Muscle of leg (tissue), 11 donors: ENCODE data around the gene ANKRD65. TPM values are rescaled to one million over a fixed set of nuclear protein-coding genes. Genes with fewer than 3 reads are reported as not detected.
A peak's percentile ranks its signal among the peaks of the same experiment; 100 is the strongest.
"Not testable (repeated sequence)": the region's sequence is repeated elsewhere in the genome, so short reads cannot be mapped to it uniquely, and the experiment has no call there.

Source experiments
- DNase-seq: peaks from one replicate; pipeline ENCODE4 v3.0.0; 2013
- H3K27ac ChIP-seq: one replicate; pipeline ENCODE4 v1.5.1; 2013; ENCODE audit warnings: mild to moderate bottlenecking, low read length, control low read depth
- H3K27me3 ChIP-seq: one replicate; pipeline ENCODE4 v1.6.1; 2013; ENCODE audit warnings: low read length; ENCODE audit not compliant: control insufficient read depth, insufficient read depth
- H3K36me3 ChIP-seq: one replicate; pipeline ENCODE4 v1.6.1; 2013; ENCODE audit warnings: low read length; ENCODE audit not compliant: control insufficient read depth, insufficient read depth
- H3K4me1 ChIP-seq: one replicate; pipeline ENCODE4 v1.6.1; 2013; ENCODE audit warnings: low read length; ENCODE audit not compliant: control insufficient read depth, insufficient read depth
- H3K4me3 ChIP-seq: one replicate; pipeline ENCODE4 v1.5.1; 2013; ENCODE audit warnings: low read length, control low read depth
- H3K9me3 ChIP-seq: replicated peaks from 2 replicates; pipeline ENCODE4 v1.6.1; 2013; ENCODE audit warnings: low read depth, low read length; ENCODE audit not compliant: control insufficient read depth
- WGBS: methylation state at CpG from one replicate; pipeline ENCODE4 v1.1.5; 2013; ENCODE audit warnings: missing lambda C conversion rate; ENCODE audit not compliant: insufficient coverage; 5-methylcytosine and 5-hydroxymethylcytosine counted together
- polyA plus RNA-seq, 8 donors: library from polyadenylated mRNA; unstranded; fragments of 120-200 nt; gene quantifications; one replicate each; pipeline versions ENCODE4 v1.2.1 to v1.2.3, GENCODE V29; 2013; ENCODE audit warnings: inconsistent platforms in 1 of 8, low replicate concordance in 1 of 8; ENCODE audit not compliant: insufficient read length in 8 of 8, insufficient read depth in 1 of 8
- total RNA-seq: library from RNA; stranded (reverse); fragments of 120-200 nt; gene quantifications from one replicate; pipeline ENCODE4 v1.2.4, GENCODE V29; 2013

Gene ANKRD65
- total and polyA plus RNA-seq, 9 donors, result 10.6 to 24.1 (median 16.2) TPM

DNA sequence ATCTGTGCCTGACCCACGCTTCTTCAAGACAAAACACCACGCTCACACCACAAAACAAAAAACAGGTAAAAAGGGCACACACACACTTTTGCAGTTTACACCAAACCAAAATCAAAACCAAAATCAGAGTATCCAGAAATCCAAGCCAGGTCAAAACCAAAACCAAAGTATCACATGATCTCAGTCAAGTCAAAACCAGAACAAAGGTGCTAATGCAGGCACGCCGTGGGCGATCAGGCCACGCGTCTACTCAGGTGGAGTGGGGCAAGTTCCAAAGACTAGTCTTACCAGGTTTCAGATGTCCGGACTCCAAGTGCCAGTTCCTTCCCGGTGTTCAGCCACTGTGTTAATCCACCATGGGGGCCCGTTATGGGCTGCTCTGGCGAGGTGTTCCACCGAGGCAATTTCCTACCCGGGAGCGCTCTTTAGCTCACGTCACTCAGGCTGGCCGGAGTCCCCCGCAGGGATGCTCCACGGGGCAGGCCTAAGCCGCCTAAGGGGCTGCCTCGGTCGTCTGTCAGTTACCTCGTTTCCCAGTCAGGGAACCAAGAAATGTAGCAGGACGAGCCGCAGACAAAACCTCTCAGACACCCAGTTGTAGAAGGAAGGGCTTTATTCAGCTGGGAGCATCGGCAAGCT is 3.1 kb downstream of the ANKRD65 start:
- WGBS, result 75% methylated on average over 17 of the region's 25 CpGs

DNA sequence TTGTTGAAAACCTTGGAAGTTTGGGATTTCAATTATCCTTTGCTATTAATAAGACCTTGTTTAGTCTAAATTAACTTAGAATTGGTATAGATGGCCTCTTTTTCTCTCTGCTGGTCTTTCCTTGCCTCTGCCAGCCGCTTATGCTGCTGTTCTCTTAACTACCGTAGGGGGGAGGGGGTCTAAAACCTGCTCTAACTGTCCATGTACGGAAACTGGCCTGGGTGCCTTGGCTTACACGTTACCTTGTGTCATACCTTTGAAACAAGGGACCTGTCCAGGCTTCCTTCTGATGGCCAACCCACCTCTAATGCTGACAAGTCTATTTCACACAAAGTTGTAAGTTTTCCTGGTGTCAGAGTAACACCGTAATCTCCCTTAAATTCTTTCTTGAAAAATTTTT is 3.7 kb downstream of the ANKRD65 start:
- H3K4me1 ChIP-seq, result peaks cover 34% of the 10 kb centered on the region
- not testable (repeated sequence) for H3K36me3 ChIP-seq, H3K27me3 ChIP-seq, H3K9me3 ChIP-seq, H3K27ac ChIP-seq, DNase-seq, H3K4me3 ChIP-seq
- 63% methylated on average over 2 of the region's 5 CpGs for WGBS

More for the DNA sequence above, 3.1 kb downstream of the ANKRD65 start:
- DNase-seq, H3K27me3 ChIP-seq, H3K9me3 ChIP-seq, H3K4me3 ChIP-seq, H3K27ac ChIP-seq, H3K36me3 ChIP-seq: not testable (repeated sequence)
- H3K4me1 ChIP-seq, result peaks cover 39% of the 10 kb centered on the region

GRCh38 chr1:1415751-1416150 is 5.3 kb downstream of the ANKRD65 start:
- Histone ChIP-seq H3K9me3 (no peaks in the 10 kb centered on the region), H3K27ac (no peak overlapping the region), H3K4me1 (peaks cover 19% of the 10 kb centered on the region), H3K4me3 (no peak overlapping the region), H3K36me3 (peaks cover 7% of the 10 kb centered on the region), H3K27me3 (no peaks in the 10 kb centered on the region)
- no peak for DNase-seq
- WGBS, result 70% methylated on average over 8 of the region's 13 CpGs

- not testable (repeated sequence) for H3K27ac ChIP-seq, DNase-seq, H3K4me1 ChIP-seq, H3K27me3 ChIP-seq, H3K9me3 ChIP-seq, H3K4me3 ChIP-seq
- H3K36me3 ChIP-seq, result peaks cover 16% of the 10 kb centered on the region
- WGBS, result 86% methylated on average over 6 of the region's 11 CpGs
Observed at GRCh38 chr1:1412311-1412902, 8.7 kb downstream of the ANKRD65 start.

GRCh38 chr1:1411626-1412025 is 9.4 kb downstream of the ANKRD65 start:
- DNase-seq, result no peak
- Histone ChIP-seq H3K4me1 (peaks cover 10% of the 10 kb centered on the region), H3K36me3 (peaks cover 16% of the 10 kb centered on the region), H3K27ac (no peak overlapping the region), H3K27me3 (no peaks in the 10 kb centered on the region), H3K9me3 (no peaks in the 10 kb centered on the region), H3K4me3 (no peak overlapping the region)
- 96% methylated on average over 9 of the region's 13 CpGs for WGBS

GRCh38 chr1:1410238-1410637 is 10.8 kb downstream of the ANKRD65 start:
- 60% methylated on average over 1 of the region's 8 CpGs for WGBS
- not testable (repeated sequence) for DNase-seq

DNA sequence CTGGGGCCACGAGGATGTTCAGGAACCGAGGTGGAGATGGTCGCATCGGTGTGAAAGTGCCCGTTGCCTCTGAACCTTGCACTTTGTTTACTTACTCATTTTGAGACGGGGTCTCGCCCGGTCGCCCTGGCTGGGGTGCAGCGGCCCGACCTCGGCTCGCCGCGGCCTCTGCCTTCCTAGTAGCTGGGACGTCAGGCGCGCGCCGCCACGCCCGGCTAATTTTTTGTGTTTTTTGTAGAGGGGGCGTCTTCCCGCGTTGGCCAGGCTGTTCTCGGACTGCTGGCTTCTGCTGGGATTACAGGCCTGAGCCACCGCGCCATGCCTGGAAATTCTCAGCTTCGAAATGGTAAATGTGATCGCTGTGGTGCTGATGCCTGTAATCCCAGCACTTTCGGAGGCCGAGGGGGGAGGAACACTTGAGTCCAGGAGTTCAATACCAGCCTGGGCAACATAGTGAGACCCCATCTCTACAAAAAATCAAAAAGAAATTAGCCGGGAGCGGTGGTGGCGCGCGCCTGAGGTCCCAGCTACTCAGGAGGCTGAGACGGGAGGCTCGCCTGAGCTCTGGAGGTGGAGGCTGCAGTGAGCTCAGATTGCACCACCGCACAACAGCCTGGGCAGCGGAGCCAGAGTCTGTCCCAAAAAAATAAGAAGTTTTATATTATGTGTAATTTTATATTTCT is 13.3 kb downstream of the ANKRD65 start:
- Histone ChIP-seq H3K36me3 (peaks cover 32% of the 10 kb centered on the region), H3K27me3 (no peaks in the 10 kb centered on the region), H3K4me3 (peak overlapping the region; percentile 88), H3K27ac (peak overlapping the region; percentile 18), H3K4me1 (peaks cover 21% of the 10 kb centered on the region), H3K9me3 (no peaks in the 10 kb centered on the region)
- WGBS, result 9% methylated on average over 28 of the region's 41 CpGs
- no peak for DNase-seq

More at GRCh38 chr1:1410238-1410637, 10.8 kb downstream of the ANKRD65 start:
- not testable (repeated sequence) for H3K4me3 ChIP-seq, H3K27ac ChIP-seq, H3K27me3 ChIP-seq, H3K9me3 ChIP-seq
- Histone ChIP-seq H3K36me3 (peaks cover 23% of the 10 kb centered on the region), H3K4me1 (peaks cover 20% of the 10 kb centered on the region)

- WGBS, result under 1% methylated on average over 97 of the region's 98 CpGs
- Histone ChIP-seq H3K9me3 (no peaks in the 10 kb centered on the region), H3K27ac (peak within 1 kb of the TSS; percentile 37), H3K27me3 (no peaks in the 10 kb centered on the region), H3K36me3 (peaks cover 38% of the 10 kb centered on the region), H3K4me1 (peaks cover 21% of the 10 kb centered on the region), H3K4me3 (peak within 1 kb of the TSS; percentile 88)
- DNase-seq, result peak; percentile 97
Observed at GRCh38 chr1:1406821-1407635, 14.0 kb downstream of the ANKRD65 start, which contains the start of gene MRPL20. Gene MRPL20, minus strand, starts transcription at chr1:1407293. Its CDS starts 76 bp downstream, at chr1:1407217.

DNA sequence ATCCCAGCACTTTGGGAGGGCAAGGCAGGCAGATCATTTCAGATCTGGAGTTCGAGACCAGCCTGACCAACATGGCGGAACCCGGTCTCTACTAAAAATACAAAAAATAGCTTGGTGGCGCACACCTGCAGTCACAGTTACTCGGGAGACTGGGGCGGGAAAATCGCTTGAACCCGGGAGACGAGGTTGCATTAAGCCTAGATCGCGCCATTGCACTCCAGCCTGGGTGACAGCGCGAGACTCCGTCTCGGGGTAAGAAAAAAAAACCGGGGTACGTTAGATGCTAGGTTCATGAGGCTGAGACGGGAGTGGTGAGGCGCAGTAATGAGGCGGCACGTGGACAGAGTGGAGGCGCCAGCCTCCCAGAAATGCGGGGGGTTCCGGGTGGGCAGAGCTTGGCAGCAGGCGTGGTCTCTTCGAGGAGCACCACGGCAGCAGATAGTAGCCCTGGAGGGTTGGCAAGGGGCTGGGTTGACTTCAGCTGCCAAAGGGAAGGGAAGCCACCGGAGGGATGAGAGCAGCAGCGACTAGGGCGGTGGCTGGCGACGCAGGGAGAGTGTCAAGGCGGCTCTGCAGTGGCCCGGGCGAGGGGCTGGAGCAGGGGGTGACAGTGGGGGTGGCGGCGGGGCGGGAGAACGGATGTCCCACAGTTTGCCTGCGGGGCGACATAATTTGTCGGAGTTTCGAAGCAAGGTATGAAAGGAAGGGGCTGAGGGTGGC is 14.8 kb downstream of the ANKRD65 start:
- no peaks in the 10 kb centered on the region for H3K27me3 ChIP-seq

More for the DNA sequence above, 14.8 kb downstream of the ANKRD65 start:
- H3K9me3 ChIP-seq, result no peaks in the 10 kb centered on the region
- peak overlapping the region; percentile 3 for H3K27ac ChIP-seq
- DNase-seq, result no peak
- H3K4me3 ChIP-seq, result peak overlapping the region; percentile 88
- H3K36me3 ChIP-seq, result peaks cover 45% of the 10 kb centered on the region
- peaks cover 21% of the 10 kb centered on the region for H3K4me1 ChIP-seq
- WGBS, result 46% methylated on average over 39 of the region's 43 CpGs
